Measurements from ENCODE around the gene ICAM3. TPM values are rescaled to one million over a fixed set of nuclear protein-coding genes. Genes with fewer than 3 reads are reported as not detected.
"Not testable (repeated sequence)": the region's sequence is repeated elsewhere in the genome, so short reads cannot be mapped to it uniquely, and the experiment has no call there.

The ICAM3 gene
- total and polyA plus RNA-seq, 5 donors: 7.2 to 20.6 (median 16.9) TPM

- DNase-seq (no peak), ATAC-seq (no peak)
- intact Hi-C loops (cut with DNase I): no loop called here
- Histone ChIP-seq H3K27me3 (ENCODE audit: control insufficient read depth, insufficient read depth) (no peaks in the 10 kb centered on the region), H3K4me1 (ENCODE audit: control insufficient read depth, insufficient read depth, low read length) (no peaks in the 10 kb centered on the region), H3K9me3 (ENCODE audit: control insufficient read depth, low read length) (no peaks in the 10 kb centered on the region), H3K4me3 (ENCODE audit: low read length) (no peak overlapping the region), H3K27ac (ENCODE audit: low read length) (no peak overlapping the region)
- 93% methylated on average over 15 of the region's 15 CpGs for WGBS
These were observed 28.8 kb upstream of the ICAM3 start for GRCh38 chr19:10368101-10368803.

GRCh38 chr19:10366950-10367512 lies 27.6 kb upstream of the ICAM3 start:
- H3K4me3 ChIP-seq (ENCODE audit: low read length); ATAC-seq; H3K27me3 ChIP-seq (ENCODE audit: control insufficient read depth, insufficient read depth); H3K27ac ChIP-seq (ENCODE audit: low read length); H3K9me3 ChIP-seq (ENCODE audit: control insufficient read depth, low read length); H3K4me1 ChIP-seq (ENCODE audit: control insufficient read depth, insufficient read depth, low read length); DNase-seq; intact Hi-C loops (cut with DNase I): not testable (repeated sequence)
- 98% methylated on average over 4 of the region's 4 CpGs for WGBS

- 96% methylated on average over 23 of the region's 23 CpGs for WGBS
- ATAC-seq (no peak), DNase-seq (no peak)
- H3K9me3 ChIP-seq (ENCODE audit: control insufficient read depth, low read length): no peaks in the 10 kb centered on the region
- no peaks in the 10 kb centered on the region for H3K27me3 ChIP-seq (ENCODE audit: control insufficient read depth, insufficient read depth)
- no peak overlapping the region for H3K27ac ChIP-seq (ENCODE audit: low read length)
- no peaks in the 10 kb centered on the region for H3K4me1 ChIP-seq (ENCODE audit: control insufficient read depth, insufficient read depth, low read length)
- no peak overlapping the region for H3K4me3 ChIP-seq (ENCODE audit: low read length)
- intact Hi-C loops (cut with DNase I): no loop called here
These were observed 26.1 kb upstream of the ICAM3 start for GRCh38 chr19:10365518-10365917.

GRCh38 chr19:10364644-10365043 lies 25.2 kb upstream of the ICAM3 start:
- no peak overlapping the region for H3K4me3 ChIP-seq (ENCODE audit: low read length)
- no peaks in the 10 kb centered on the region for H3K9me3 ChIP-seq (ENCODE audit: control insufficient read depth, low read length)
- no peak overlapping the region for H3K27ac ChIP-seq (ENCODE audit: low read length)
- 75% methylated on average over 19 of the region's 19 CpGs for WGBS
- H3K27me3 ChIP-seq (ENCODE audit: control insufficient read depth, insufficient read depth): no peaks in the 10 kb centered on the region
- intact Hi-C loops (cut with DNase I): no loop called here
- DNase-seq (peak in 1 of 3 donors; percentile 59), ATAC-seq (peak in 1 of 2 donors; percentile 10)
- H3K4me1 ChIP-seq (ENCODE audit: control insufficient read depth, insufficient read depth, low read length): no peaks in the 10 kb centered on the region

- no peak for ATAC-seq
- intact Hi-C loops (cut with DNase I): no loop called here
- 92% methylated on average over 12 of the region's 12 CpGs for WGBS
These were observed 24.4 kb upstream of the ICAM3 start for GRCh38 chr19:10363789-10364281.

GRCh38 chr19:10362259-10362658 lies 22.8 kb upstream of the ICAM3 start:
- Histone ChIP-seq H3K4me3 (ENCODE audit: low read length) (no peak overlapping the region), H3K4me1 (ENCODE audit: control insufficient read depth, insufficient read depth, low read length) (no peaks in the 10 kb centered on the region), H3K27me3 (ENCODE audit: control insufficient read depth, insufficient read depth) (no peaks in the 10 kb centered on the region), H3K27ac (ENCODE audit: low read length) (no peak overlapping the region), H3K9me3 (ENCODE audit: control insufficient read depth, low read length) (no peaks in the 10 kb centered on the region)
- DNase-seq: no peak
- 93% methylated on average over 18 of the region's 18 CpGs for WGBS
- intact Hi-C loops (cut with DNase I): no loop called here
- no peak for ATAC-seq

More at GRCh38 chr19:10363789-10364281, 24.4 kb upstream of the ICAM3 start:
- H3K4me1 ChIP-seq (ENCODE audit: control insufficient read depth, insufficient read depth, low read length): no peaks in the 10 kb centered on the region
- H3K27me3 ChIP-seq (ENCODE audit: control insufficient read depth, insufficient read depth): no peaks in the 10 kb centered on the region
- no peak overlapping the region for H3K4me3 ChIP-seq (ENCODE audit: low read length)
- no peak overlapping the region for H3K27ac ChIP-seq (ENCODE audit: low read length)
- no peak for DNase-seq
- H3K9me3 ChIP-seq (ENCODE audit: control insufficient read depth, low read length): no peaks in the 10 kb centered on the region

GRCh38 chr19:10361569-10362011 lies 22.2 kb upstream of the ICAM3 start:
- ATAC-seq (no peak), DNase-seq (no peak)
- no peaks in the 10 kb centered on the region for H3K9me3 ChIP-seq (ENCODE audit: control insufficient read depth, low read length)
- WGBS: 83% methylated on average over 16 of the region's 16 CpGs
- no peak overlapping the region for H3K4me3 ChIP-seq (ENCODE audit: low read length)
- no peak overlapping the region for H3K27ac ChIP-seq (ENCODE audit: low read length)
- no peaks in the 10 kb centered on the region for H3K4me1 ChIP-seq (ENCODE audit: control insufficient read depth, insufficient read depth, low read length)
- H3K27me3 ChIP-seq (ENCODE audit: control insufficient read depth, insufficient read depth): no peaks in the 10 kb centered on the region
- intact Hi-C loops (cut with DNase I): no loop called here

GRCh38 chr19:10356431-10356830 lies 17.0 kb upstream of the ICAM3 start:
- Histone ChIP-seq H3K9me3 (ENCODE audit: control insufficient read depth, low read length) (no peaks in the 10 kb centered on the region), H3K27ac (ENCODE audit: low read length) (no peak overlapping the region), H3K4me3 (ENCODE audit: low read length) (no peak overlapping the region), H3K4me1 (ENCODE audit: control insufficient read depth, insufficient read depth, low read length) (no peaks in the 10 kb centered on the region), H3K27me3 (ENCODE audit: control insufficient read depth, insufficient read depth) (no peaks in the 10 kb centered on the region)
- DNase-seq (no peak), ATAC-seq (no peak)
- intact Hi-C loops (cut with DNase I): no loop called here
- 96% methylated on average over 12 of the region's 12 CpGs for WGBS

- Histone ChIP-seq H3K27me3 (ENCODE audit: control insufficient read depth, insufficient read depth) (no peaks in the 10 kb centered on the region), H3K9me3 (ENCODE audit: control insufficient read depth, low read length) (no peaks in the 10 kb centered on the region), H3K27ac (ENCODE audit: low read length) (peak overlapping the region; percentile 45), H3K4me1 (ENCODE audit: control insufficient read depth, insufficient read depth, low read length) (no peaks in the 10 kb centered on the region), H3K4me3 (ENCODE audit: low read length) (no peak overlapping the region)
- DNase-seq: peak; percentile 83 to 94 (median 90)
- WGBS: 64% methylated on average over 32 of the region's 32 CpGs
- intact Hi-C loops (cut with DNase I): no loop called here
- peak; percentile 77 to 84 for ATAC-seq
These were observed 14.5 kb upstream of the ICAM3 start for GRCh38 chr19:10353793-10354391.

- intact Hi-C loops (cut with DNase I): no loop called here
- no peaks in the 10 kb centered on the region for H3K27me3 ChIP-seq (ENCODE audit: control insufficient read depth, insufficient read depth)
These were observed 13.6 kb upstream of the ICAM3 start for GRCh38 chr19:10352764-10353671.

More at GRCh38 chr19:10352764-10353671, 13.6 kb upstream of the ICAM3 start:
- Histone ChIP-seq H3K4me1 (ENCODE audit: control insufficient read depth, insufficient read depth, low read length) (no peaks in the 10 kb centered on the region), H3K9me3 (ENCODE audit: control insufficient read depth, low read length) (no peaks in the 10 kb centered on the region), H3K27ac (ENCODE audit: low read length) (peak overlapping the region; percentile 45), H3K4me3 (ENCODE audit: low read length) (no peak overlapping the region)
- WGBS: 47% methylated on average over 63 of the region's 63 CpGs
- ATAC-seq: peak; percentile 92
- DNase-seq: peak; percentile 90 to 95 (median 94)

All from right cardiac atrium (tissue), 5 donors.